GM18498 (cell line): Measurements from ENCODE around the gene LPP.

Experiments used
- ATAC-seq: cut with Tn5 transposase; IDR thresholded peaks from one replicate; pipeline ENCODE4 v1.9.1; 2021; ENCODE audit warnings: mild to moderate bottlenecking, moderate library complexity; ENCODE audit not compliant: unreplicated experiment

Gene LPP

DNA sequence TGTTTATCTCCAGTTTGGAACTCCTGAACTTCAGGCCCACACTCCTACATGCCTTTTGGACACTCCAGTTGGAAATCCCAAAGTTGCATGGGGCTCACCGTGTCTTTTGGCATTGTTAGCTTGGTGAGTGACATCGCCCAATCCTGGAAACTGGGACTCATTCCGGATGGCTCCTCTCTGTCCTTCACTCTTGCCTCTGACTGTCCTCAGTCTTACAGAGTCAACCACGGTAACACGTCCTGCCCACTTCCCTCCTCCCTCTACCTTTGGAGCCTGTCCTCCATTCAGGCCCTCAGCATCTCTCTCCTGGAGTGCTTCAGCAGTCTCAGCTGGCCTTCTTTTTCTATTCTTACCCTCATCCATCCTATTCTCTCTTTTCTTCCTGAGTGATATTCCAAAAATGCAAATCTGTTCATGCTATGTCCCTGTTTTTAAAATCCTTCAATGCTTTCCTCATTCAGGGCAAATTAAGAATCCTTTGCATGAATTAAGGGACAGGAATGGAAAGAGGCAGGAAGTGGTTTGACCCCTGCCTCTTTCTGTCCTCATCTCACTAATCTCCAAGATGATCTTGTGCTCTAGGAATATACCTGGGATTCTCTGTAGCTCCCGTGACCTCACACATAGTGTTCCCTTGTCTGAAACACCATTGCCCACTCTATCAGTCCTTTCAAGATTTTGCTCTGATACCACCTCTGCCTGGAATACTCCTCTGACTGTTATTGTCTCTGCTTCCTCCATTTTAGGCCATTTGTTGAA is 42.5 kb downstream of the LPP start:
- ATAC-seq = no peak

DNA sequence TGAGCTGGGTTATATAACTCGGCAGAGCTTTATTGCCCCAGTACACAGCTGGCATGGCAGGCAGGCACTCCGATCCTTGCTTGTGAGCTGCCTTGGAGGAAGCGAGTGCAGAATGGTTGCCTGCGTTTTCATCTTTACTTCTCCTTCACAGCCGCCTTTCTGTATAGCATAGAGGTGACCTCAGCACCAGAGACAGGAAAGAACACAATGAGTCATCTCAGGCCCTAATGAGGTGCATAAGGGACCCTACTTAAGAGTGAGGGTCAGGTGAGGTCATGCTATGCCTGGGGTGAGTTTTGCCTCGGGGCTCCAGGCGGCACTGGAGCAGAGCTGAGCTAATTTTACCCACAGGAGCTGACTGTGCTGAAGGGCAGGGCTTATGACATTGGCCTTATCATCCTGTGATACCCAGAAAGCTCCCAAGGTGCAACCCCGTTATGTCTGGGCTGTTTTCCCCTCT is 43.5 kb downstream of the LPP start:
- peak; percentile 50 for ATAC-seq

DNA sequence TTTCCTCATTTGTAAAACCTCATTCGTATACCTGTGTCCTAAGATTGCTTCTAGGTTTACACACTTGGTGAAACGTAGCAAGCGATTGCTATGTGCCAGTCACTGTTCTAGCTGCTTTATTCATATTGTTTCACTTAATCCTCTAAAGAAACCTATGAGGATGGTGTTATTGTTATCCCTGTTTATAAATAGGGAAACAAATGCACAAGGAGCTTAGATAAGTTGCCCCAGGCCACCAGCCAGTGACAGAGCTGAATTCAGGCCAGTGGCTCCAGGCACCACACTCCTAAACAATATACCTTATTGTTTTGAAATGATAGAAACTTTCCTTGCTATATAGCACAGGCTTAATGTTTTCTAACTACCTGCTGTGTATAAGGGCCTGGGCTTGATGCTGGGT is 44.0 kb downstream of the LPP start:
- no peak for ATAC-seq

DNA sequence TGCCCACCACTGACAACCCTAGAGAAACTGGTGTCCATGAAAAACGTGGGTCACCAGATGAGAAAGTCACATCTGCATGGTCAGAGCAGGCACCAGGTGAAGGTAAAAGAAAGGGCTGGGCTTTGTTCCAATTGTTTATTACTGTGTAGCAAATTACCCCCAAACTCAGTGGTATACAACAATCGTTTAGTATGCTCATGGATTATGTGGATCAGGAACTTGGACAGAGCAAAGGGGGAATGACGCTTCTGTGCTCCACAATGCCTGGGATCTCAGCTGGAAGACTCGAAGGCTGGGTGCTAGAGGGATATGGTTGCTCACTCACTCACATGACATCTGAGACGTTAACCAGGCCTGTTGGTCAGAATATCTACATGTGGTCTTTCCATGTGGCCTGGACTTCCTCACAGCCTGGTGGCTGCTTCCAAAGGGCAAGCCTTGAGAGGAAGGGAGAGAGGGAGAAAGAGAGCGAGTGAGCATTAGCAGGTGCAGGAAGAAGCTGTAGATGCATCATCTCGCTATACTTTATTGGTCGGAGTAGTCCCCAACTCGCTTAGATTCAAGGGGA is 44.9 kb downstream of the LPP start:
- no peak for ATAC-seq

DNA sequence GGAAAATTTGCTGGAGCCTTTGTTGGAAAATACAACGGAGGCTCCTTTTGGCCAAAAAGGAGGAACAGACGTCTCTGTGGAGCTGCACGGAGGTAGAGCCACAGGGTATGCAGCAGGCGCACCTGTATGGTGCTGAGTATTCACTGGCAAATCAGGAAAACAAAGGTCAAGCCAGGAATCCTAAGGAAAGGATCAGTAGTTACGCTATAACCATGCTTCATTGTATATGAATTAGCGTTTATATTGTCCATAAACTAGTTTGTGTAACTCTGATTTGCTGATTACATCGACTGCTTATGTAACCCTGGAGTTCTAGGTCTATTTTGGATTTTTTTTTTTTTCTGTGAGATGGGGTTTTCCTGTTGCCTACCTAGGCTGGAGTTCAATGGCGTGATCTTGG is 45.4 kb downstream of the LPP start:
- no peak for ATAC-seq

DNA sequence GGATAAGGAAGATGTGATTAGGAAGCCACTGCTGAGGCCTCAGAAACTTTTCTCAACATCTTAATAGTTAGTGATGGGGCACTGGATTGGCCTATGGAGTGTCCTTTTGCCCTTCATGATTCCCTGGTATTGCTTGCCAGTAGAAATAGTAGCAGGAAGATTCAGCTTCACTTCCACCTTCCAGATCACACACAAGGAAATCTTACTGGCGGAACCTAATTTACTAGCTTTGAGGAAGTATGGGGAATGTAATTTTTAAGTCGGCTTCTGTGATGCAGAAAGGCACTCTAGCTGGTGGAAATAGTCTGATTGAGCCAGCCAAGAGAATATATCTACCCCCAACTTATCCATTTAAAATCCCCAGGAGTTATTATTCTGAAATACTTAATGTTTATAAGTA is 46.5 kb downstream of the LPP start:
- no peak for ATAC-seq

DNA sequence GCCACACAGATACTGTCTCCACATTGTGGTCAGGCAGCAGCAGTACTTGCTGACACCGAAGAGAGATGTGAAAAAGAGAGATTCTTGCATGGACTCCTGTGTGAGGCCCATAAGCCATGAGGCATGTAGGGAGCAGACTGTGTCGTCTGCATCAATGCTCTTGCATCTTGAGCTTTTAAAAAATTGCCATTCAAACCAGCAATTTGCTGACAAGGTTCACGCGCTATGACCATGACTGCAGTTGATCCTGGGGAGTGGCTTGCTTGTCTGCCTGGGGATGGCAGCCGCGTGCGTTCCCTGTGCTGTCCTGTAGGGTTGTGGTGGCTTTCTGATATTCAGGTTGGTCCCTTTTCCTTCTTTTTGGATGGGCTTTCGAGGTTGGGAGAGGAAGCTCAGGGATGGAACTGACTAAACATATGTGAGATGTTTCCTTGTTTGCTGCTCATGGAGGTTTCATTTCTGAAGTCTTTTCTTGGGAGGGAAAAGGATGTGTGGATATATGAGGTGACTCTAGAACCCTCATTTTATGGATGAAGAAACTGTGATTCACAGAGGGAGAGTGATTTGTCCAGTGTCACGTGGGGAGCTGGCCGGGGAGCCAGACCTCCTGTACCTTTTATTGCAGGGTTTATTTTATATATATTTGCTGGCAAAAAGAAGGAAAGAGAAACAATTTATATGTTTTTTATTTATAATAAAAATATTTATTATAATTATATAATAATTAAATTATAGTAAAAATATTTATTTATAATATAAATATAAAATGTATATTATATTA is 48.6 kb downstream of the LPP start:
- ATAC-seq = no peak

DNA sequence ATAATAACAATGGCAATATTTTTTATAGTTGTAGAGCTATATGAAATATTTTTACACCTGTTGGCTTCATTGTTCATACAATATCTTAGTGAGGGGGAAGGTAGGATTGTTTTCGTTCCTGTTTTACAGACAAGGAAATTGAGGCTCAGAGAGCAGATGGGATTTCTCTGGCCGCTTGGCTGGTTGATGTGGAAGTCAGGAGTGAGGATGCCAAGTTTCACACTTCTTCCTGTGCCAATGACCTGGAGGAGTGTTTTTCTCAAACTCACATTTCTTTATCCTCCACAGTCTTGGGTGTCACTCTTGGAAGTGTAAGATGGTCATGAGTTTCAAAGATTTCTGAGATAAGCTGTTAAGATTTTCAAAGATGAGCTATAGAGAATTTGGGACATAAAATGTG is 50.6 kb downstream of the LPP start:
- ATAC-seq = no peak

DNA sequence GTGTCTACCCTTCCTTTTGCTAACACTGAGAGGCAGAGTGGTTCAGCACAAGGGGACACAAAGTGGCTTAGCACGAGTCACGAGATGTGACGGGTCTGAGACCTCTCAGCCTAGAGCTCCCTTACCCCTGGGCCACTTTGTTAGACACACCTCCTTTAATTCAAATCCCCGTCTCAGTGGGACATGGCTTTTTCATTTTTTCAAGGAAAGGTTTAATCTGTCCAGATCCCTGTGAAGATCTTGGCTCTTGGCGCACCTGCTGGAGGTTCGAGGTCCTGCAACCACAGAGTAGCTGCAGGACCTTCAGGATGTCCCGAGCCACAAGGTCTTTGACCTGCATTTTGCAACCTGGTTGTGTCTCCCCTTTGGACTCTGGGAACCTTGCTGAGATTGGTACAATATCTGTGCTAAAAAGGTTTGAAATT is 52.0 kb downstream of the LPP start:
- ATAC-seq = no peak

DNA sequence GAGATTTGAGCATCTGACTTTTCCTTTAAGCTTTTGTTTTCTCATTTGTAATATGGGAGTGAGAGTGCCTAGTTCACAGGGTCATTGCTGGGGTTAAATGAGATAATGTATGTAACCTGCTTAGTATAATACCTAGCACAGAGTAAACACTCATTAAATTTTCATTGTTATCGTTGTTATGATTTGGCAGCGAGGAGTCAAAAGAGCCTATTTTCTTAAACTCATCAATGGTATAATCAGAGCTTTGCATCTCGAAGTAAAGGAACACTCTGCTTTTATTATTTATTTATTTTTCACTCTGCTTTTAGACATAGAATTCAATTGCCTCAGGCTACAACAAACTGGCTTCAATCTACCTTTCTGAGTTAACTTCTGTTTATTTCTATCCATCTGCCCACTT is 52.8 kb downstream of the LPP start:
- no peak for ATAC-seq

DNA sequence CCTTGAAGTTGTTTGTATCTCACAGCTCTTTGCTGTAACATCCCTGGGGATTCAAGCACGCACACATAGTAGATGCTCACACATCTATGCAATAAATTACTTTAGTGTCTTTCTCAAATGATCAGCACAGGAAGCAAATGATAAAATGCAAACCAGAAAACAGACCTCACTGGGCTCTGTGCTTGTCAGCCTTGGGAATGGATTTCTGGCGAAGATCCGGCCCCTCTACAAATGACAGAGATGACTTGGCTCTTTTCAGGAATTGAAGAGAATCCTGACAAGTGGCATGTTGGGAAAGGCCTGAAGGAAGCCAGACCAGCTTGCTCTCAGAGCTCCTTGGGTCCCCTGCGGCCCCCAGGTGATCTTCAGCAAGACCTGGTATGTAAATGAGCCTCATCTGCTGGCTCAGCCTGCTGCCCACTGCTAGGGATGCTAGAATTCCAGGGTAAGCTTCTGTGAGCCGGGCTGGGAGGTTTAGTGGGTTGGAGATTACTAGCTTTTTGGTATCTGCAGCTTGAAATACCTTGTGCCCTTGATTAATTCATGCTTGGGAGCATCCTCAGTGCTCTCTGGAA is 54.1 kb downstream of the LPP start:
- no peak for ATAC-seq

DNA sequence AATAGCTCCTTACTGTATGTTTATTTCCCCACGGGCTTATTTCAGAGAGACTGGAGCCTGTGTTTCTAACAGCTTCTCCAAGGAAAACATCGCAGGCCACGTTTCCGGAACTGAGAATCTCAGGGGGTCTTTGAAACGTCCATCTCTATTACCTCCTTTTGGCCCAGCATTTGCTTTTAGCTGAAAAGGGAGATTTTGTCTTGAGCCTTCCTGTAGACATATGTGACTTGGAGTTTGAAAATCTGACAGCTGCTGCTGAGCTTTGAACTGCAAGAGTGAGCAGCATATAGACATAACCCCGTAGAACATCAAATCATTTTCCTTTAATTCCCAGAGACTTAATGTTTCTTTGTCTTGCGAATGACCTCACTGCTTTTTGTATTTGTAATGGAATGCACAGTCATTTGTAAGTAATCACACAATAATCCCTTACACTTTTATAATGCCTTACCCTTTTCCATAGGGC is 54.6 kb downstream of the LPP start:
- no peak for ATAC-seq

DNA sequence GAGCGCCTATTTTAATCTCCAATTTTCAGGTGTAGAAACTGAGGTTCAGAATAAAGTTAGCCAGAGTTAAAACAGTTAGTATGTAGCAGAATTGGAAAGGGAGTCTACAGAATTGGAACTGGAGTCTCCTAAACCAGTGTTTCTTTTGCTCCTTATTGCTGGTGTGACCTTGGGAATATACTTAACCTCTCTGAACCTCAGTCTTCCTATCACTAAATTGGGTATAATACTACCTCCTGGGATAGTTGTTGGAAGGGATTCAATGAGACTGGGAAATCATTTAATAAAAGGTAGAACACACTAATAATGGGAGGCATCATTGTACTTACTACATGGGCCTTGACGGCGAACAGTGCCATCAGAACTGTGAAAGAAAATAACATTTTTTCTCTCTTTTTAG is 55.1 kb downstream of the LPP start:
- ATAC-seq = no peak

DNA sequence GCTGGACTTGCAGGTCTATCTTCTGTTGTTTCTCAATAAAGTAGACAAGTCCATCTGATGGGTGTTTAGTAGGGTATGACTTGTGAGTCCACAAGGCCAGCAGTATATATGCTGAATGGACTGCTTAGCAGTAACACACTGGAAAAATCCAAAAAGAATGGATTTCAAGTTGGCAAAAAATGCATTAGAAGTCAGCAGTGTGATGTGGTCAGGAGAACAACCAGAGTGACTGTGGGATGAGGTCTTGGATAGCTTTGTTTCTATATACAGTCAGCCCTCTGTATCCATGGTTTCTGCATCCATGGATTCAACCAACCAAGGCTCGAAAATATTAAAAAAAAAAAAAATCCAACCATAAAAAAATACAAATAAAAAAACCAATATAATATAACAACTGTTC is 55.8 kb downstream of the LPP start:
- ATAC-seq = no peak

DNA sequence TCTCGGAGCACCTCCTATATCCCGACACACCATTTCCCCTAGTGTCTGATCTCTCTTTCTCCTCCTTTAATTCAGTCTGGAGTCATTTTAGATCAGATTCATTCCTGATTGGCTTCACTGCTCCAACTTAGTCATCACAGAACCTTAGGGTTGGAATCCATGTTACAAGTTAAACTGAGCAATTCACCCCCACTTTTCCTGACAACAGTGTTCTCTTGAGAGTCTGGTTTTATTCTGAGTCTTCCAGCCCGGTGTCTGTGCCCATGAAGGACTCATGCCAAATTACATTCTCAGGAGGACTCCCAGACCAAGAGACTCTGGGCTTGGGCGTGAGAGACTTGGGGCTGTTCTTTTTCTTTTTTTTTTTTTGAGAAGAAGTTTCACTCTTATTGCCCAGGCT is 57.5 kb downstream of the LPP start:
- no peak for ATAC-seq

DNA sequence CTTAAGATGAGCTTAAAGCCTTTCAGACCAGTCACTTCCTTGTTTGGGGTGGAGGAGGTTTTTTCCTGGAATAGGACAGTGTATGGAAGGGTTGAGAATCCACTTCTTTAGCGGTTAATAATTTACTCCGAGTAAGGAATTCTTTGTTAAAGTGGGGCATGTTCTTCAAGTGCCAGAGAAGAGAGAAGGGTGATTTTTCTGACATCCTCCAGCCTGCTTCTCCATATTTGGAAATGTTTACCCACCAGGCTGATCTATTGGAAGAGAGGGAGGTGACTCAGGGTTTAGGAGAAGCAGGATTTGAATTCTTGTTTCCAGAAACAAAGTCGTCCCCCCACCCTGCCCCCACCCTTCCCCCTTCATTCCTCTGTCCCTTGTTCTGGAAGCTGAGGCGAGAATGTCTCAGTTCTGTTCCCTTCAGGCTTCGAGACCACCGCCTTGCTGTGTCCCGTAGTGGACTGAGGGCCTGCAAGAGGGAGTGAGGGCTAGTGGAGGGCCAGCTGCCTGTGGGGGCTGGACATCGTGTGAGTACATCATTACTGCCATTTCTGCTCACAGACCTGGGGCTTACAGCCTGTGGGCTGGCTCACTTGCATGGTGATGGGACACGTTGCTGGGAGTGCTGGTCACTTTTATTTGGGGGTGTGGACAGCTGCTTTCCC is 58.5 kb downstream of the LPP start:
- ATAC-seq = no peak

DNA sequence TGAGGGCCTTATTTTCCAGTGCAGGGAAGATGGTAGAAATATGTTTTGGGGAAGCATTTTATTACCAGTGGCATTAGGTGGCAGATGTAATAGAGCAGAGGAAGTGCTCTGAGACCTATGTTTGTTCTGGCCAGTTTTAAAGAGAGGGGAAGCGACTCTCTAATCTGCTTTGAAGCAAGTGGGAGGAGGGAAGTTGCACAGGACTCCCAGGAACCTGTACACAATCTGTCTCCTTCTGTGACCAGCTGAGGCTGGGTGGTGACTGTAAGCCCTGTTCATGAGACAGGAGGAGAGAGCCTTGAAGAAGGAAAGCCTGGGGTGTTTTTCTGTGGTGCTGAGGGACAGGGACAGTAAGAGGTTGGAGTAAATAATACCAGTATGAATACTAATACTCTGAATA is 60.5 kb downstream of the LPP start:
- no peak for ATAC-seq

DNA sequence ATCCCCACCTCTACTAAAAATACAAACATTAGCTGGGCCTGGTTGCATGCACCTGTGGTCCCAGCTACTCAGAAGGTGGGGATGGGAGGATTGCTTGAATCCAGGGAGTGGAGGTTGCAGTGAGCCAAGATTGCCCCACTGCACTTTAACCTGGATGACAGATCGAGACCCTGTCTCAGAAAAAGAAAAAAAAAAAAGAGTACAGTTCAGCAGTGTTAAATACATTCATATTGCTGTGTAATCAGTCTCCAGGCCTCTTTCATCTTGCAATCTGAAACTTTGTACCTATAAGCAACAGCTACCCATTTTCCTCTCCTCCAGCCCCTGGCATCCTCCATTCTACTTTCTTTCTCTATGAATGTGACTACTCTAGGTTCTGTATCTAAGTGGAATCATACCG is 61.2 kb downstream of the LPP start:
- no peak for ATAC-seq

DNA sequence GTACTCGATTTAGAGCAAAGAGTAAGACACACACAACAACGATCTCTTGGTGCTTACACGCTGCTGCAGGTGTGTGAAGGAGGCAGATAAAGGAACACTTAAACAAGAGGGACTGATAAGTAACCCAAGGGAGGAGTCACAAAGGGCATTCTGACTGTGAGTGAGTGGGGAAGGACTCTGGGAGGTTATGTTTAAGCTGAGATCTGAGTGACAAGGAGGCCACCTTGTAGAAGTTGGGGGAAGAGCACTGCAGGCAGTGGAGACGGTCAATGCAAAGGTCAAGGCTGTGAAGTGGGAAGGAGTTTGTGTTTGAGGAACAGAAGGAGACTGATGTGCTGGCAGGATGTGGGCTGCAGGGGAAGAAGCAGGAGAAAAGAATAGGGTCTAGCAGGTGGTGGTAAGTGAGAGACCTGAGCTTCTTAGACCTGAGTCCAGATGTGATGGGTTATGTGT is 63.1 kb downstream of the LPP start:
- no peak for ATAC-seq

DNA sequence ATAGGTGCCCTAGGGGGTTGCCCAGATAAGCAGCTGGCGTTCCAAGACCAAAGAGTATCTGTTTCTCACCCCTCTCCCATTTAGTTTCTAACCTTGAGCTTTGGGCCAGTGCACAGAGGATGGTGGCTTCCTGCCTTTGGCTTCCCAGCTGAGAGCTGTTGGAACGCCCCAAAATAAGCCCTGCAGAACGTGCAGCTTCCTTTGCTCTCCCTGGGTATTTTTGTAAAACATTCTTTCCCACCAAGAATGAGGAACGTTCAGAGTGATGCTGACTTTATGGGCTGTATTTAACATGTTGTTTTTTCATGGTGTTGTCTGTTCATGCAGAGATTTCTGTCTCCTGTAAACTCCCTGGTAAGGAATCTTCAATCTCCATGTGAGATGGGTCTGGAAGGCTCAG is 63.8 kb downstream of the LPP start:
- no peak for ATAC-seq

DNA sequence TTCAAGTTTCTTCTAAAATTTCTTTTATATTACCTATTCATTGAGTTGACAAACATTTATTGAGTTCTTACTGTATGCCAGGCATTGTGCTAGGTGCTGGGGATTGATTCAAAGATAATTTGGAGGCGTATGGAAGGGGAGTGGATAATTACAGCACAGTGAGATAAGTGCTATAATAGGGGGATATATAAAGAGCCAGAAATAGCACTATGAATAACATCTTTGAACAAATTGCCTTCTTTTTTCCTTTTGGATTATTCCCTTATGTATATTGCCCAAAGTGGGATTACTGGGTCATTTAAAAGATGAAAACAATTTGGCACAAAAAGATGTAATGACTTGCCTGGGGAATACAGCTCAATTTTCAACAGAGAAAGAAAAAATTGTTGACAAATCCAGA is 64.6 kb downstream of the LPP start:
- ATAC-seq = no peak
